Neural cell (in vitro differentiated cells): Measurements from ENCODE around the gene LCN2. TPM values are rescaled to one million over a fixed set of nuclear protein-coding genes. Genes with fewer than 3 reads are reported as not detected.

Experiments
- H2AFZ ChIP-seq: fragments of 200-600, 300-800 bp; sonication (generic), shearing (Covaris generic); 2 replicates; pipeline ENCODE4 v1.6.0; 2014; ENCODE audit warnings: low read depth, mild to moderate bottlenecking, antibody characterized with exemption, low read length, moderate library complexity
- H3F3A ChIP-seq: fragments of 200-600 bp; shearing (Covaris generic); 2 replicates; pipeline ENCODE4 v1.6.1; 2016; ENCODE audit warnings: mild to moderate bottlenecking, moderate library complexity, mixed read lengths, antibody characterized with exemption, low read length; ENCODE audit not compliant: insufficient read depth, poor library complexity, severe bottlenecking
- H3K27ac ChIP-seq: fragments of 200-600, 300-800 bp; sonication (generic), shearing (Covaris generic); 2 replicates; pipeline ENCODE4 v1.5.1; 2014; ENCODE audit warnings: mild to moderate bottlenecking, low read length, moderate library complexity
- H3K27me3 ChIP-seq: fragments of 300-800, 200-600 bp; sonication (generic), shearing (Covaris generic); 2 replicates; pipeline ENCODE4 v1.6.0; 2014; ENCODE audit warnings: mild to moderate bottlenecking, low read depth, low read length, moderate library complexity; ENCODE audit not compliant: insufficient read depth
- H3K36me3 ChIP-seq: fragments of 300-800, 200-600 bp; sonication (generic), shearing (Covaris generic); 2 replicates; pipeline ENCODE4 v1.5.1; 2014; ENCODE audit warnings: mild to moderate bottlenecking, antibody characterized with exemption, low read length, moderate library complexity; ENCODE audit not compliant: insufficient read depth
- H3K4me2 ChIP-seq: fragments of 300-800, 200-600 bp; sonication (generic), shearing (Covaris generic); 2 replicates; pipeline ENCODE4 v1.6.0; 2014; ENCODE audit warnings: mild to moderate bottlenecking, low read length
- H3K4me3 ChIP-seq: fragments of 300-800, 200-600 bp; sonication (generic), shearing (Covaris generic); 2 replicates; pipeline ENCODE4 v1.5.1; 2014; ENCODE audit warnings: mild to moderate bottlenecking, low read length, moderate library complexity
- H3K79me2 ChIP-seq: fragments of 200-600 bp; shearing (Covaris generic); replicated peaks from 2 replicates; pipeline ENCODE4 v1.6.0; 2014; ENCODE audit warnings: mild to moderate bottlenecking, low read length, moderate library complexity; ENCODE audit not compliant: insufficient read depth
- H3K9ac ChIP-seq: fragments of 300-800, 200-600 bp; sonication (generic), shearing (Covaris generic); 2 replicates; pipeline ENCODE4 v1.6.1; 2016; ENCODE audit warnings: mild to moderate bottlenecking, low read length, mixed read lengths
- H3K9me2 ChIP-seq: fragments of 200-600 bp; shearing (Covaris generic); 2 replicates; pipeline ENCODE4 v1.6.1; 2016; ENCODE audit warnings: mild to moderate bottlenecking, low read length, mixed read lengths; ENCODE audit not compliant: insufficient read depth
- H3K9me3 ChIP-seq: fragments of 200-600, 300-800 bp; sonication (generic), shearing (Covaris generic); 2 replicates; pipeline ENCODE4 v1.6.1; 2016; ENCODE audit warnings: mild to moderate bottlenecking, mixed run types, low read length, moderate library complexity, mixed read lengths
- H4K20me1 ChIP-seq: fragments of 200-600 bp; shearing (Covaris generic); 2 replicates; pipeline ENCODE4 v1.6.1; 2016; ENCODE audit warnings: mild to moderate bottlenecking, mixed run types; ENCODE audit not compliant: insufficient read depth
- CTCF ChIP-seq: fragments of 450-650 bp; IDR thresholded peaks from 2 replicates; pipeline ENCODE4 v1.5.1; 2014; ENCODE audit warnings: antibody characterized with exemption, mild to moderate bottlenecking, moderate library complexity; ENCODE audit not compliant: poor library complexity, severe bottlenecking
- EP300 ChIP-seq: fragments of 450-650 bp; conservative IDR thresholded peaks from 2 replicates; pipeline ENCODE4 v1.6.1; 2014; ENCODE audit warnings: antibody characterized with exemption, mild to moderate bottlenecking, moderate library complexity; ENCODE audit not compliant: poor library complexity, severe bottlenecking
- EZH2 ChIP-seq: fragments of 200-600, 300-800 bp; shearing (Covaris generic), sonication (generic); IDR thresholded peaks from 2 replicates; pipeline ENCODE4 v1.6.1; 2014; ENCODE audit warnings: antibody characterized with exemption, low read length, borderline replicate concordance, mild to moderate bottlenecking; ENCODE audit not compliant: insufficient read depth, poor library complexity, severe bottlenecking
- MXI1 ChIP-seq: fragments of 450-650 bp; conservative IDR thresholded peaks from 2 replicates; pipeline ENCODE4 v1.6.1; 2014; ENCODE audit warnings: antibody characterized with exemption, mild to moderate bottlenecking; ENCODE audit not compliant: poor library complexity, severe bottlenecking
- POLR2AphosphoS5 ChIP-seq: IDR thresholded peaks from 2 replicates; pipeline ENCODE4 v1.6.1; 2012
- RAD21 ChIP-seq: fragments of 450-650 bp; conservative IDR thresholded peaks from 2 replicates; pipeline ENCODE4 v1.6.1; 2014; ENCODE audit warnings: antibody characterized with exemption, mild to moderate bottlenecking, moderate library complexity
- SMC3 ChIP-seq: fragments of 450-650 bp; conservative IDR thresholded peaks from 2 replicates; pipeline ENCODE4 v1.6.1; 2014; ENCODE audit warnings: antibody characterized with exemption, mild to moderate bottlenecking, moderate library complexity; ENCODE audit not compliant: poor library complexity
- TAF1 ChIP-seq: IDR thresholded peaks from 2 replicates; pipeline ENCODE4 v1.6.1; 2012; ENCODE audit warnings: low read depth
- polyA plus RNA-seq: library from polyadenylated mRNA; depleted of rRNA; stranded (reverse); fragments of >200 nt; gene quantifications from 2 replicates; pipeline ENCODE4 v1.2.3, GENCODE V29; 2014
- TF ChIP-seq, protein P1 (sequence below): IDR thresholded peaks from 2 replicates; pipeline ENCODE4 v1.6.1; 2012; ENCODE audit warnings: borderline replicate concordance

Gene LCN2
- polyA plus RNA-seq, 1 donor from 2014 or later, result not detected

- H3F3A ChIP-seq, result no peaks in the 10 kb centered on the region
- TF ChIP-seq RAD21, result no peak
- no peak for TF ChIP-seq EZH2
- TF ChIP-seq EP300, result no peak
- no peak for TF ChIP-seq POLR2AphosphoS5
- no peak for TF ChIP-seq SMC3
- no peak for TF ChIP-seq MXI1
- no peak for TF ChIP-seq CTCF
- TF ChIP-seq TAF1, result no peak
- TF ChIP-seq, protein P1, sequence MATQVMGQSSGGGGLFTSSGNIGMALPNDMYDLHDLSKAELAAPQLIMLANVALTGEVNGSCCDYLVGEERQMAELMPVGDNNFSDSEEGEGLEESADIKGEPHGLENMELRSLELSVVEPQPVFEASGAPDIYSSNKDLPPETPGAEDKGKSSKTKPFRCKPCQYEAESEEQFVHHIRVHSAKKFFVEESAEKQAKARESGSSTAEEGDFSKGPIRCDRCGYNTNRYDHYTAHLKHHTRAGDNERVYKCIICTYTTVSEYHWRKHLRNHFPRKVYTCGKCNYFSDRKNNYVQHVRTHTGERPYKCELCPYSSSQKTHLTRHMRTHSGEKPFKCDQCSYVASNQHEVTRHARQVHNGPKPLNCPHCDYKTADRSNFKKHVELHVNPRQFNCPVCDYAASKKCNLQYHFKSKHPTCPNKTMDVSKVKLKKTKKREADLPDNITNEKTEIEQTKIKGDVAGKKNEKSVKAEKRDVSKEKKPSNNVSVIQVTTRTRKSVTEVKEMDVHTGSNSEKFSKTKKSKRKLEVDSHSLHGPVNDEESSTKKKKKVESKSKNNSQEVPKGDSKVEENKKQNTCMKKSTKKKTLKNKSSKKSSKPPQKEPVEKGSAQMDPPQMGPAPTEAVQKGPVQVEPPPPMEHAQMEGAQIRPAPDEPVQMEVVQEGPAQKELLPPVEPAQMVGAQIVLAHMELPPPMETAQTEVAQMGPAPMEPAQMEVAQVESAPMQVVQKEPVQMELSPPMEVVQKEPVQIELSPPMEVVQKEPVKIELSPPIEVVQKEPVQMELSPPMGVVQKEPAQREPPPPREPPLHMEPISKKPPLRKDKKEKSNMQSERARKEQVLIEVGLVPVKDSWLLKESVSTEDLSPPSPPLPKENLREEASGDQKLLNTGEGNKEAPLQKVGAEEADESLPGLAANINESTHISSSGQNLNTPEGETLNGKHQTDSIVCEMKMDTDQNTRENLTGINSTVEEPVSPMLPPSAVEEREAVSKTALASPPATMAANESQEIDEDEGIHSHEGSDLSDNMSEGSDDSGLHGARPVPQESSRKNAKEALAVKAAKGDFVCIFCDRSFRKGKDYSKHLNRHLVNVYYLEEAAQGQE, result no peak
- no peaks in the 10 kb centered on the region for H3K9me2 ChIP-seq
- peaks cover 5% of the 10 kb centered on the region for H3K36me3 ChIP-seq
- no peak overlapping the region for H2AFZ ChIP-seq
- no peak overlapping the region for H3K4me3 ChIP-seq
- no peak overlapping the region for H3K4me2 ChIP-seq
- no peaks in the 10 kb centered on the region for H3K27me3 ChIP-seq
- H3K79me2 ChIP-seq, result peaks cover 8% of the 10 kb centered on the region
- no peak overlapping the region for H3K27ac ChIP-seq
- H3K9ac ChIP-seq, result no peak overlapping the region
- H3K9me3 ChIP-seq, result no peaks in the 10 kb centered on the region
- no peaks in the 10 kb centered on the region for H4K20me1 ChIP-seq
These were observed 38.1 kb downstream of the LCN2 start for GRCh38 chr9:128187361-128187760.

- no peaks in the 10 kb centered on the region for H3K9me2 ChIP-seq
- H3K4me2 ChIP-seq, result no peak overlapping the region
- H3K9me3 ChIP-seq, result no peaks in the 10 kb centered on the region
- H3K27ac ChIP-seq, result no peak overlapping the region
- peaks cover under 1% of the 10 kb centered on the region for H3K36me3 ChIP-seq
- no peaks in the 10 kb centered on the region for H4K20me1 ChIP-seq
- peaks cover 8% of the 10 kb centered on the region for H3K79me2 ChIP-seq
- no peak for TF ChIP-seq EP300
- TF ChIP-seq CTCF, result no peak
- H3K4me3 ChIP-seq, result no peak overlapping the region
- H3F3A ChIP-seq, result no peaks in the 10 kb centered on the region
- H3K27me3 ChIP-seq, result no peaks in the 10 kb centered on the region
- H2AFZ ChIP-seq, result no peak overlapping the region
- H3K9ac ChIP-seq, result no peak overlapping the region
These were observed 39.0 kb downstream of the LCN2 start for GRCh38 chr9:128188209-128188608.
